Measurements from ENCODE around the gene SEMA3E.

GRCh38 chr7:83504330-83504729, 144.6 kb downstream of the SEMA3E start:
- no peak for TF ChIP-seq CTCF (IDR thresholded peaks at IDR 0.05; ENCODE audit: low read length)
- TF ChIP-seq EZH2 (IDR thresholded peaks at IDR 0.05; ENCODE audit: borderline replicate concordance, low read length) = no peak

Measured in OCI-LY1 (cell line).